ENCODE data around the gene ABCA7. TPM values are rescaled to one million over a fixed set of nuclear protein-coding genes. Genes with fewer than 3 reads are reported as not detected.

Gene ABCA7
- total RNA-seq, 2 experiments from 2014 or later, result 76.6 to 77.5 TPM

GRCh38 chr19:1049106-1049505 lies 9.2 kb downstream of the ABCA7 start:
- POLR2A ChIA-PET, result interaction anchor here (0.8 to 1.4 kb wide), 2 partner anchors 19 to 26 kb away, joined by 3 to 4 read pairs; no protein-coding TSS in a partner anchor
- H3K4me3 Mint-ChIP-seq, result no peak overlapping the region
- H3K4me1 Mint-ChIP-seq (ENCODE audit: low read depth), result peaks cover 9% of the 10 kb centered on the region
- no peaks in the 10 kb centered on the region for H3K27me3 Mint-ChIP-seq (ENCODE audit: low read depth)
- CTCF ChIA-PET, result no interaction called here
- H3K27ac Mint-ChIP-seq, result no peak overlapping the region
- H3K9me3 Mint-ChIP-seq (ENCODE audit: insufficient read depth), result no peaks in the 10 kb centered on the region
- peaks cover 35% of the 10 kb centered on the region for H3K36me3 Mint-ChIP-seq (ENCODE audit: low read depth)
- no peak for DNase-seq
- ATAC-seq, result no peak

GRCh38 chr19:1049800-1050199 lies 9.9 kb downstream of the ABCA7 start:
- ATAC-seq (no peak), DNase-seq (no peak)
- Mint-ChIP-seq H3K27ac (no peak overlapping the region), H3K36me3 (ENCODE audit: low read depth) (peaks cover 31% of the 10 kb centered on the region), H3K9me3 (ENCODE audit: insufficient read depth) (no peaks in the 10 kb centered on the region), H3K4me3 (no peak overlapping the region), H3K4me1 (ENCODE audit: low read depth) (peaks cover 9% of the 10 kb centered on the region), H3K27me3 (ENCODE audit: low read depth) (no peaks in the 10 kb centered on the region)
- POLR2A ChIA-PET, result no interaction called here
- CTCF ChIA-PET, result no interaction called here

GRCh38 chr19:1050989-1051788 lies 11.3 kb downstream of the ABCA7 start:
- Mint-ChIP-seq H3K9me3 (ENCODE audit: insufficient read depth) (no peaks in the 10 kb centered on the region), H3K4me1 (ENCODE audit: low read depth) (peaks cover 7% of the 10 kb centered on the region), H3K27ac (no peak overlapping the region), H3K4me3 (no peak overlapping the region), H3K27me3 (ENCODE audit: low read depth) (no peaks in the 10 kb centered on the region), H3K36me3 (ENCODE audit: low read depth) (peaks cover 27% of the 10 kb centered on the region)
- ChIA-PET POLR2A (no interaction called here), CTCF (no interaction called here)
- DNase-seq, result no peak
- no peak for ATAC-seq

- H3K27ac Mint-ChIP-seq, result no peak overlapping the region
- POLR2A ChIA-PET, result no interaction called here
- no peak for DNase-seq
- peaks cover 7% of the 10 kb centered on the region for H3K4me1 Mint-ChIP-seq (ENCODE audit: low read depth)
- H3K4me3 Mint-ChIP-seq, result no peak overlapping the region
- ATAC-seq, result no peak
- no peaks in the 10 kb centered on the region for H3K27me3 Mint-ChIP-seq (ENCODE audit: low read depth)
- peaks cover 30% of the 10 kb centered on the region for H3K36me3 Mint-ChIP-seq (ENCODE audit: low read depth)
- CTCF ChIA-PET, result no interaction called here
- H3K9me3 Mint-ChIP-seq (ENCODE audit: insufficient read depth), result no peaks in the 10 kb centered on the region
These were observed 11.9 kb downstream of the ABCA7 start for GRCh38 chr19:1051791-1052190.

- ATAC-seq (peak; percentile 21), DNase-seq (no peak)
- Mint-ChIP-seq H3K27ac (peak overlapping the region; percentile 30), H3K36me3 (ENCODE audit: low read depth) (peaks cover 35% of the 10 kb centered on the region), H3K27me3 (ENCODE audit: low read depth) (no peaks in the 10 kb centered on the region), H3K4me3 (no peak overlapping the region), H3K9me3 (ENCODE audit: insufficient read depth) (no peaks in the 10 kb centered on the region), H3K4me1 (ENCODE audit: low read depth) (peaks cover 10% of the 10 kb centered on the region)
- ChIA-PET CTCF (no interaction called here), POLR2A (no interaction called here)
These were observed 12.6 kb downstream of the ABCA7 start for GRCh38 chr19:1052349-1052975.

- H3K4me1 Mint-ChIP-seq (ENCODE audit: low read depth), result peaks cover 18% of the 10 kb centered on the region
- ChIA-PET POLR2A (interaction anchor here (0.8 to 1.6 kb wide), 2 partner anchors 10 to 14 kb away, joined by 3 to 5 read pairs; partner anchors contain the start of gene ARHGAP45), CTCF (no interaction called here)
- ATAC-seq (peak; percentile 12), DNase-seq (no peak)
- peak overlapping the region; percentile 30 for H3K27ac Mint-ChIP-seq
- no peak overlapping the region for H3K4me3 Mint-ChIP-seq
- peaks cover 44% of the 10 kb centered on the region for H3K36me3 Mint-ChIP-seq (ENCODE audit: low read depth)
- no peaks in the 10 kb centered on the region for H3K27me3 Mint-ChIP-seq (ENCODE audit: low read depth)
- no peaks in the 10 kb centered on the region for H3K9me3 Mint-ChIP-seq (ENCODE audit: insufficient read depth)
These were observed 13.5 kb downstream of the ABCA7 start for GRCh38 chr19:1053176-1054101.

- H3K36me3 Mint-ChIP-seq (ENCODE audit: low read depth), result peaks cover 46% of the 10 kb centered on the region
- ChIA-PET POLR2A (interaction anchor here (0.8 to 1.6 kb wide), 2 partner anchors 11 to 13 kb away, joined by 3 to 5 read pairs; partner anchors contain the start of gene ARHGAP45), CTCF (interaction anchor here (1.1 kb wide), 1 partner anchor 10 kb away, joined by 3 read pairs; no protein-coding TSS in a partner anchor)
- no peak overlapping the region for H3K27ac Mint-ChIP-seq
- H3K9me3 Mint-ChIP-seq (ENCODE audit: insufficient read depth), result no peaks in the 10 kb centered on the region
- no peak for ATAC-seq
- H3K4me3 Mint-ChIP-seq, result no peak overlapping the region
- no peaks in the 10 kb centered on the region for H3K27me3 Mint-ChIP-seq (ENCODE audit: low read depth)
- DNase-seq, result no peak
- peaks cover 20% of the 10 kb centered on the region for H3K4me1 Mint-ChIP-seq (ENCODE audit: low read depth)
These were observed 14.5 kb downstream of the ABCA7 start for GRCh38 chr19:1054102-1055027.

- DNase-seq, result no peak
- ChIA-PET POLR2A (interaction anchor here (0.8 to 1.6 kb wide), 2 partner anchors 12 kb away, joined by 4 to 5 read pairs; partner anchors contain the start of gene ARHGAP45), CTCF (interaction anchor here (1.1 kb wide), 1 partner anchor 10 kb away, joined by 3 read pairs; no protein-coding TSS in a partner anchor)
- H3K9me3 Mint-ChIP-seq (ENCODE audit: insufficient read depth), result no peaks in the 10 kb centered on the region
- no peak overlapping the region for H3K27ac Mint-ChIP-seq
- peaks cover 52% of the 10 kb centered on the region for H3K36me3 Mint-ChIP-seq (ENCODE audit: low read depth)
- H3K4me3 Mint-ChIP-seq, result no peak overlapping the region
- peaks cover 20% of the 10 kb centered on the region for H3K4me1 Mint-ChIP-seq (ENCODE audit: low read depth)
- no peak for ATAC-seq
- H3K27me3 Mint-ChIP-seq (ENCODE audit: low read depth), result no peaks in the 10 kb centered on the region
These were observed 15.1 kb downstream of the ABCA7 start for GRCh38 chr19:1055028-1055425.

GRCh38 chr19:1055886-1056620 lies 16.1 kb downstream of the ABCA7 start:
- no peak overlapping the region for H3K4me3 Mint-ChIP-seq
- CTCF ChIA-PET, result interaction anchor here (1.0 kb wide), 1 partner anchor 15 kb away, joined by 3 read pairs; no protein-coding TSS in a partner anchor
- H3K27me3 Mint-ChIP-seq (ENCODE audit: low read depth), result no peaks in the 10 kb centered on the region
- no peaks in the 10 kb centered on the region for H3K9me3 Mint-ChIP-seq (ENCODE audit: insufficient read depth)
- POLR2A ChIA-PET, result interaction anchor here (0.8 kb wide), 1 partner anchor 11 kb away, joined by 4 read pairs; the partner anchor contains the start of gene ARHGAP45
- H3K4me1 Mint-ChIP-seq (ENCODE audit: low read depth), result peaks cover 20% of the 10 kb centered on the region
- DNase-seq (no peak), ATAC-seq (no peak)
- peaks cover 52% of the 10 kb centered on the region for H3K36me3 Mint-ChIP-seq (ENCODE audit: low read depth)
- no peak overlapping the region for H3K27ac Mint-ChIP-seq

GRCh38 chr19:1057176-1057855 lies 17.4 kb downstream of the ABCA7 start:
- no peak overlapping the region for H3K27ac Mint-ChIP-seq
- no peaks in the 10 kb centered on the region for H3K9me3 Mint-ChIP-seq (ENCODE audit: insufficient read depth)
- peak; percentile 31 for ATAC-seq
- peaks cover 15% of the 10 kb centered on the region for H3K4me1 Mint-ChIP-seq (ENCODE audit: low read depth)
- CTCF ChIA-PET, result interaction anchor here (1.3 to 2.0 kb wide), 4 partner anchors 10 to 187 kb away, joined by 3 to 7 read pairs (median 4); partner anchors contain the start of gene ARHGAP45
- DNase-seq, result no peak
- peaks cover 52% of the 10 kb centered on the region for H3K36me3 Mint-ChIP-seq (ENCODE audit: low read depth)
- H3K27me3 Mint-ChIP-seq (ENCODE audit: low read depth), result no peaks in the 10 kb centered on the region
- H3K4me3 Mint-ChIP-seq, result no peak overlapping the region
- POLR2A ChIA-PET, result interaction anchor here (0.7 to 1.2 kb wide), 2 partner anchors 30 to 135 kb away, joined by 3 to 4 read pairs; no protein-coding TSS in a partner anchor
